ENCODE data around the gene CYP27C1.

CYP27C1 gene

GRCh38 chr2:127149384-127149783 is 70.7 kb downstream of the CYP27C1 start:
- DNase-seq (ENCODE audit: low spot score): no peak

- DNase-seq (ENCODE audit: low spot score): no peak
Observed at GRCh38 chr2:127146820-127147502, 73.1 kb downstream of the CYP27C1 start.

- no peak for DNase-seq (ENCODE audit: low spot score)
Observed at GRCh38 chr2:127146071-127146725, 73.9 kb downstream of the CYP27C1 start.

- no peak for DNase-seq (ENCODE audit: low spot score)
Observed at GRCh38 chr2:127145280-127145895, 74.7 kb downstream of the CYP27C1 start.

- no peak for DNase-seq (ENCODE audit: low spot score)
Observed at GRCh38 chr2:127143841-127144782, 76.0 kb downstream of the CYP27C1 start.

- no peak for DNase-seq (ENCODE audit: low spot score)
Observed at GRCh38 chr2:127142663-127143630, 77.2 kb downstream of the CYP27C1 start.

GRCh38 chr2:127140538-127140937 is 79.6 kb downstream of the CYP27C1 start:
- DNase-seq (ENCODE audit: low spot score): no peak

GRCh38 chr2:127139766-127140165 is 80.3 kb downstream of the CYP27C1 start:
- DNase-seq (ENCODE audit: low spot score): peak; percentile 16

- no peak for DNase-seq (ENCODE audit: low spot score)
Observed at GRCh38 chr2:127138281-127138680, 81.8 kb downstream of the CYP27C1 start.

- DNase-seq (ENCODE audit: low spot score): no peak
Observed at GRCh38 chr2:127137741-127138140, 82.4 kb downstream of the CYP27C1 start.

GRCh38 chr2:127137225-127137624 is 82.9 kb downstream of the CYP27C1 start:
- DNase-seq (ENCODE audit: low spot score): no peak

- no peak for DNase-seq (ENCODE audit: low spot score)
Observed at GRCh38 chr2:127134833-127135830, 85.0 kb downstream of the CYP27C1 start.

- no peak for DNase-seq (ENCODE audit: low spot score)
Observed at GRCh38 chr2:127134235-127134634, 85.9 kb downstream of the CYP27C1 start.
